Activated naive CD8-positive, alpha-beta T cell treated with anti-CD3 and anti-CD28 coated beads, Interleukin-2, amount 10 ng/mL, durations not matched to agents 7 days and 5 days (primary cell): ENCODE measurements around the gene MYH9. TPM values are rescaled to one million over a fixed set of nuclear protein-coding genes. Genes with fewer than 3 reads are reported as not detected.
A peak's percentile ranks its signal among the peaks of the same experiment; 100 is the strongest.
"Not testable (repeated sequence)": the region's sequence is repeated elsewhere in the genome, so short reads cannot be mapped to it uniquely, and the experiment has no call there.

ENCODE experiments used
- ATAC-seq: fragments of 150-1000 bp; cut with Tn5 transposase; one replicate; pipeline ENCODE4 v1.10.0; 2021; ENCODE audit warnings: low read depth, moderate library complexity
- POLR2A ChIA-PET: fragments of 350-600 bp; sonication (Branson Sonifier 250); formaldehyde crosslinking; loops from one replicate; lab custom pipeline; 2021; ENCODE audit warnings: antibody characterized with exemption; lab: Charles Lee
- DNase-seq: peaks from one replicate; pipeline ENCODE4 v3.0.0; 2021
- H3K27ac Mint-ChIP-seq: one replicate; pipeline ENCODE4 v1.8.0; 2022; ENCODE audit warnings: mild to moderate bottlenecking, mixed read lengths
- H3K27me3 Mint-ChIP-seq: one replicate; pipeline ENCODE4 v1.8.0; 2022; ENCODE audit warnings: mild to moderate bottlenecking, moderate library complexity, mixed read lengths
- H3K36me3 Mint-ChIP-seq: one replicate; pipeline ENCODE4 v1.8.0; 2021; ENCODE audit warnings: mild to moderate bottlenecking, mixed read lengths
- H3K4me1 Mint-ChIP-seq: one replicate; pipeline ENCODE4 v1.8.0; 2021; ENCODE audit warnings: mixed read lengths
- H3K4me3 Mint-ChIP-seq: one replicate; pipeline ENCODE4 v1.8.0; 2022; ENCODE audit warnings: mild to moderate bottlenecking, moderate library complexity, mixed read lengths
- H3K9me3 Mint-ChIP-seq: one replicate; pipeline ENCODE4 v1.8.0; 2021; ENCODE audit warnings: mixed read lengths
- total RNA-seq, 2 experiments: library from RNA; stranded (reverse); gene quantifications; one replicate each; pipeline ENCODE4 v1.2.3, GENCODE V29; 2021

Gene MYH9
- total RNA-seq, 2 experiments from 2014 or later = 803 to 821 TPM

DNA sequence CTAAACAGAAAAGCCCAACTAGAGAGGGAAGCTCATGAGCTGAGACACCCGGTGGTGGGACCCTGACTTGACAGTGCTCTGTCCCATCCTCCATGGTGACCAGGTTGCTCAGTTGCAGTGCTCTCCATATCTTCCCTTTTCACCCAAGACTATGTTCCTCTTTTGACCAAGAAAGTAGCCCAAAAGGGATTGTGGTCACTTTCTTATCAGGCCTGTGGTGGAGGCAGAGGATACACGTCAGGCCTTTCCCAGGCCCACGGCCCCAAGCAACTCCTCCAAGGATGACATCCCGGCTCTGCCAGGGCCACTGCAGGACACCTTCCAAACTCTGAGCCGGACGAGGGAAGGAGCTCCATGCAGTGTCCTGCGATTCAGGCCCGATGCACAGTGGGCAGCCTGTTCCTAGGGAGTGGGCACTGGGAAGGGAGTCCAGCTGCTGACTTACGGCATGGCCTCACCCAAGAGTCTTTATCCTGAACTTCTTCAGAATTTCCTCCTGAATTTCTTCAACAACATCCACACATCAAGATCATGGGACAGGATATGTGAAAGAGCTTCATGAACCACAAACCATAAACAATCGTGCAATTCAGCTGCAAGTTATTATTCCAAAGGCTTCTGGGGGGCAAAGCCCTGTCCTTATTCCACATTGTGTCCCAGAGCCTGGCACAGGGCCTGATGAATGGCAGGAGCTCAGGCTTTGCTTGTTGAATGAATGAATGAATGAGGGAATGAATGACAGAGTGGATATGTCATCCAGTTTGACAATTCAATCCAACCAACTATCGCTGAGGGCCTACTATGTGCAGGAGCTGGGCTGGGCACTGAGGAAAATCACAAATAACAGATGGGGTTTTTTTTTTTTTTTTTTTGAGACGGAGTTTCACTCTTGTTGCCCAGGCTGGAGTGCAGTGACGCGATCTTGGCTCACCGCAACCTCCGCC is 36.0 kb upstream of the MYH9 start:
- POLR2A ChIA-PET = interaction anchor here (0.6 to 2.3 kb wide), 2 partner anchors 9 to 12 kb away, joined by 3 to 11 read pairs; no protein-coding TSS in a partner anchor
- peaks cover 30% of the 10 kb centered on the region for H3K4me1 Mint-ChIP-seq
- ATAC-seq (no peak), DNase-seq (no peak)
- H3K27me3 Mint-ChIP-seq = no peaks in the 10 kb centered on the region
- H3K36me3 Mint-ChIP-seq = peaks cover 2% of the 10 kb centered on the region
- H3K9me3 Mint-ChIP-seq = no peaks in the 10 kb centered on the region
- no peak overlapping the region for H3K27ac Mint-ChIP-seq
- no peak overlapping the region for H3K4me3 Mint-ChIP-seq

- DNase-seq (no peak), ATAC-seq (no peak)
- H3K27ac Mint-ChIP-seq = no peak overlapping the region
- H3K27me3 Mint-ChIP-seq = no peaks in the 10 kb centered on the region
- H3K4me1 Mint-ChIP-seq = peaks cover 31% of the 10 kb centered on the region
- H3K36me3 Mint-ChIP-seq = peaks cover 2% of the 10 kb centered on the region
- POLR2A ChIA-PET = interaction anchor here (2.3 kb wide), 1 partner anchor 13 kb away, joined by 11 read pairs; no protein-coding TSS in a partner anchor
- no peak overlapping the region for H3K4me3 Mint-ChIP-seq
- no peaks in the 10 kb centered on the region for H3K9me3 Mint-ChIP-seq
Observed at GRCh38 chr22:36422287-36423014, 34.7 kb upstream of the MYH9 start.

GRCh38 chr22:36419912-36420882 is 32.4 kb upstream of the MYH9 start:
- DNase-seq (no peak), ATAC-seq (no peak)
- H3K27me3 Mint-ChIP-seq = no peaks in the 10 kb centered on the region
- POLR2A ChIA-PET = interaction anchor here (0.6 to 1.1 kb wide), 3 partner anchors 10 to 127 kb away, joined by 3 read pairs; no protein-coding TSS in a partner anchor
- no peak overlapping the region for H3K4me3 Mint-ChIP-seq
- H3K9me3 Mint-ChIP-seq = no peaks in the 10 kb centered on the region
- no peaks in the 10 kb centered on the region for H3K36me3 Mint-ChIP-seq
- H3K27ac Mint-ChIP-seq = no peak overlapping the region
- peaks cover 29% of the 10 kb centered on the region for H3K4me1 Mint-ChIP-seq

GRCh38 chr22:36419177-36419911 is 31.6 kb upstream of the MYH9 start:
- Mint-ChIP-seq H3K4me3 (peak overlapping the region; percentile 62), H3K27me3 (no peaks in the 10 kb centered on the region), H3K4me1 (peaks cover 21% of the 10 kb centered on the region), H3K36me3 (no peaks in the 10 kb centered on the region), H3K9me3 (no peaks in the 10 kb centered on the region), H3K27ac (peak overlapping the region; percentile 71)
- DNase-seq (no peak), ATAC-seq (no peak)
- POLR2A ChIA-PET = interaction anchor here (0.7 to 1.1 kb wide), 3 partner anchors 13 to 127 kb away, joined by 3 to 4 read pairs (median 3); partner anchors contain the start of gene MYH9

DNA sequence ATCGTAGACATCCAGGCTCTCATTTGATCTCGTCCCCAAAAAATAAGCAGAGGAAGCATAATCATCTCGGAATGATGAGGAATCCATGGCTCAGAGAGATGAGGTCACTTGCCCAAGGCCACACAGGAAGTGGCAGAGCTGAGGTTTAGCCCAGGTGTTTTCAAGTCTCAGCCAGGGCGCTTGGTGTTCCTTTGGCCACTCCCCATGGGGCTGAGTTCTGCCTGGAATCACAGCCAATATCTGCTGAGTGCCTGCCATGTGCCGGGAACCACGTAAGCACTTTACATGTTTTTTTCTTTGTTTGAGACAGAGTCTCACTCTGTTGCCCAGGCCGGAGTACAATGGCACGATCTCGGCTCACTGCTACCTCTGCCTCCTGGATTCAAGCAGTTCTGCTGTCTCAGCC is 29.5 kb upstream of the MYH9 start:
- ATAC-seq (no peak), DNase-seq (no peak)
- no peak overlapping the region for H3K4me3 Mint-ChIP-seq
- H3K27ac Mint-ChIP-seq = no peak overlapping the region
- H3K36me3 Mint-ChIP-seq = no peaks in the 10 kb centered on the region
- POLR2A ChIA-PET = no interaction called here
- H3K9me3 Mint-ChIP-seq = no peaks in the 10 kb centered on the region
- H3K27me3 Mint-ChIP-seq = no peaks in the 10 kb centered on the region
- peaks cover 19% of the 10 kb centered on the region for H3K4me1 Mint-ChIP-seq

- POLR2A ChIA-PET = interaction anchor here (0.6 to 1.8 kb wide), 5 partner anchors 8 to 113 kb away, joined by 3 to 4 read pairs (median 3); no protein-coding TSS in a partner anchor
- peaks cover 22% of the 10 kb centered on the region for H3K4me1 Mint-ChIP-seq
- H3K4me3 Mint-ChIP-seq = no peak overlapping the region
- ATAC-seq (no peak), DNase-seq (no peak)
- no peaks in the 10 kb centered on the region for H3K36me3 Mint-ChIP-seq
- no peaks in the 10 kb centered on the region for H3K9me3 Mint-ChIP-seq
- H3K27ac Mint-ChIP-seq = no peak overlapping the region
- no peaks in the 10 kb centered on the region for H3K27me3 Mint-ChIP-seq
Observed at GRCh38 chr22:36415415-36416168, 27.8 kb upstream of the MYH9 start.

- POLR2A ChIA-PET = interaction anchor here (0.7 kb wide), 1 partner anchor 175 kb away, joined by 3 read pairs; no protein-coding TSS in a partner anchor
- Mint-ChIP-seq H3K9me3 (no peaks in the 10 kb centered on the region), H3K4me1 (peaks cover 27% of the 10 kb centered on the region), H3K27me3 (no peaks in the 10 kb centered on the region), H3K36me3 (no peaks in the 10 kb centered on the region), H3K4me3 (no peak overlapping the region), H3K27ac (no peak overlapping the region)
- DNase-seq = no peak
- ATAC-seq = no peak
Observed at GRCh38 chr22:36413022-36413775, 25.4 kb upstream of the MYH9 start.

DNA sequence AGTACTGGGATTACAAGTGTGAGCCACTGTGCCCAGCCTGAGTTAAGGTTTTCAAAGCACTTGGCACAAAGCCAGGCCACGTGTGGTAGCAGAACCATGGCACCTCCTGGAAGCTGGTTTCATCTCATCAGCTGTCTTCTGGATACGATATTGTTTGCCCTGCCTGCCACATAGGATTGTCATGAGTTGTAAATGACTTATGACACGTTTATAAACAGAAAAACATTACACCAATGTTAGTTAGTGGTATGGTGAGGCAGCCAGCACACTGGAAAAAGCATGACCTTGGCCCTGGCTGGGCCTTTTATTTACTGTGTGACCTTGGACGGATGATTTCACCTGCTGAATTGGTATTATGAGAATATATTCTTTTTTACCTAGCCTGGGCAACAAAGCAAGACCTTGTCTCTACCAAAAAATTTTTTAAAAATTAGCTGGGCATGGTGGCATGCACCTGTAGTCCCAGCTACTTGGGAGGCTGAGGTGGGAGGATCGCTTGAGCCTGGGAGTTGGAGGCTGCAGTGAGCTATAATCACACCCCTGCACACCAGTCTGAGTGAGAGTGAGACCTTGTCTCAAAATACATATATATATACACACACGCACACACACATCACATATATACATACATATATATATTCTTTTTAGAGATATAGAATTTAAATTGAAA is 24.0 kb upstream of the MYH9 start:
- H3K4me1 Mint-ChIP-seq = peaks cover 19% of the 10 kb centered on the region
- DNase-seq (no peak), ATAC-seq (no peak)
- H3K4me3 Mint-ChIP-seq = no peak overlapping the region
- POLR2A ChIA-PET = interaction anchor here (1.9 kb wide), 1 partner anchor 23 kb away, joined by 7 read pairs; the partner anchor contains the start of gene MYH9
- H3K27me3 Mint-ChIP-seq = no peaks in the 10 kb centered on the region
- H3K9me3 Mint-ChIP-seq = no peaks in the 10 kb centered on the region
- H3K36me3 Mint-ChIP-seq = no peaks in the 10 kb centered on the region
- no peak overlapping the region for H3K27ac Mint-ChIP-seq

DNA sequence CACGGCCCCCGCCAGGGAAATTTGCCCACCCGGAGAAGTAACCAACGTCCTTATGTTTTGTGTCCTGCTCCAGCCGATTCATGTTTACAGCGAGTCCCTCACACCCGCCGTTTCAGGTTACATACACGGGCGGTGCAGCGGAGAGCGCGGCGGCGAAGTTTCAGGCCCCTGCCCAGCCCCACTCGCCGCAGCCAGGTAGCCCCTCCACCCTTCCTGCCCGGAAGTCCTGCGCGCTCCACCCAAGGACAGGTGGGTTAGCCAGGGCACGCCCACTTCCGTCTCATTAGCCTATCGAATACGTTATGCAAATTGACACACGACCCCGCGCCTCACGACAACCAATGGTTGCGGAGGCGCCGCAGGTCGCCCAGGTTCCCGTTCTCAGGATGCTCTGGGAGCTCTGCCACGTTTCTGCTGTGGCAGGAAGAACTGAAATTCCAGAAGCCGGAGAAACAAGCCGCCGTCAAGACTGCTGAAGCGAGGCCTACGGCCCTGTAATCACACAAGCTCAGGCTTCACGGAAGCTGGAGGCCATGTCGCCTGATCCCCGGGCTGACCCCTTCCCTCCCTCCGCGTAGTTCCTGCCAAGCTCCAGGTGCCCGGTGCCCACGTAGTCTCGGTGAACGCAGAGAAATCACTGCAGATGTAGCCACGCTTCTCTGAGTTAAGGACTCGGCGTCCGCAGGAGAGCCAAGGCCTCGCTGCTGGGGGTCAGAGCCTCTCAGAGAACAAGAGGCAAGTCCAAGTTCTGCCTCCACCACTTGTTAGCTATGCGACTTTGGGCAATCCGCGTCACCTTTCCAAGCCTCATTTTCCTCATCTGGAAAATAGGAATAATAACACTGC is 22.4 kb upstream of the MYH9 start:
- no peaks in the 10 kb centered on the region for H3K9me3 Mint-ChIP-seq
- DNase-seq (peak; percentile 74), ATAC-seq (peak; percentile 76)
- H3K27ac Mint-ChIP-seq = peak overlapping the region; percentile 89
- peaks cover 32% of the 10 kb centered on the region for H3K4me1 Mint-ChIP-seq
- POLR2A ChIA-PET = interaction anchor here (1.1 to 1.9 kb wide), 4 partner anchors 22 to 41 kb away, joined by 3 to 7 read pairs (median 4); partner anchors contain the start of gene MYH9
- no peaks in the 10 kb centered on the region for H3K36me3 Mint-ChIP-seq
- H3K27me3 Mint-ChIP-seq = no peaks in the 10 kb centered on the region
- H3K4me3 Mint-ChIP-seq = peak overlapping the region; percentile 82

DNA sequence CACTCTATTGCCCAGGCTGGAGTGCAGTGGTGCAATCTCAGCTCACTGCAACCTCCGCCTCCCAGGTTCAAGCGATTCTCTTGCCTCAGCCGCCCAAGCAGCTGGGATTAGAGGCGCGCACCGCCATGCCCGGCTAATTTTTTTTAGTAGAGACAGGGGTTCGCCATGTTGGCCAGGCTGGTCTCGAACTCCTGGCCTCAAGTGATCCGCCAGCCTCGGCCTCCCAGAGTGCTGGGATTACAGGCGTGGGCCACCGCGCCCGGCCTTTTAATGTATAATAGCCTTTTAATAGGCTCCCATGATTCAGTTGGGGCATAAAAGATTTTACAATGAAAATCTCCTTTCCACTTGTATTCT is 21.8 kb upstream of the MYH9 start:
- not testable (repeated sequence) for DNase-seq, H3K27me3 Mint-ChIP-seq, H3K9me3 Mint-ChIP-seq, H3K36me3 Mint-ChIP-seq, ATAC-seq
- POLR2A ChIA-PET = interaction anchor here (1.1 kb wide), 1 partner anchor 30 kb away, joined by 4 read pairs; no protein-coding TSS in a partner anchor
- Mint-ChIP-seq H3K4me3 (peak overlapping the region; percentile 82), H3K4me1 (peaks cover 35% of the 10 kb centered on the region), H3K27ac (peak overlapping the region; percentile 89)
